CD4-positive, alpha-beta T cell (primary cell): ENCODE measurements around the gene COG5. TPM values are rescaled to one million over a fixed set of nuclear protein-coding genes. Genes with fewer than 3 reads are reported as not detected.

Experiments
- ATAC-seq: fragments of 200-7000 bp; cut with Tn5 transposase; one replicate; pipeline ENCODE4 v1.10.0; 2022; ENCODE audit warnings: mild to moderate bottlenecking; ENCODE audit not compliant: poor library complexity
- CTCF ChIA-PET: fragments of 350-600 bp; sonication (Branson Sonifier 250); formaldehyde crosslinking; loops from one replicate; lab custom pipeline; 2021; ENCODE audit warnings: antibody characterized with exemption, inconsistent platforms; lab: Charles Lee
- POLR2A ChIA-PET: fragments of 350-600 bp; sonication (Branson Sonifier 250); formaldehyde crosslinking; loops from one replicate; lab custom pipeline; 2021; ENCODE audit warnings: antibody characterized with exemption, inconsistent platforms; lab: Charles Lee
- DNase-seq, 14 experiments: peaks; one replicate each; pipeline ENCODE4 v3.0.0-alpha.2; 2013 to 2020; ENCODE audit warnings: mixed read lengths in 2 of 14
- H3K27ac ChIP-seq, 2 donors: one replicate each; pipeline versions ENCODE4 v1.5.1 to v1.7.0; 2013; ENCODE audit warnings: low read length in 2 of 2, low read depth in 1 of 2, mild to moderate bottlenecking in 1 of 2
- H3K27me3 ChIP-seq, 2 experiments: 1 replicate in 1 of 2; 2 replicates in 1 of 2; pipeline versions ENCODE4 v1.6.1 to v1.7.0; 2013; ENCODE audit warnings: low read length in 2 of 2, control low read depth in 1 of 2, mild to moderate bottlenecking in 1 of 2, moderate library complexity in 1 of 2; ENCODE audit not compliant: insufficient read depth in 2 of 2, control insufficient read depth in 1 of 2
- H3K36me3 ChIP-seq: one replicate; pipeline ENCODE4 v1.6.1; 2013; ENCODE audit warnings: low read length, control low read depth; ENCODE audit not compliant: insufficient read depth
- H3K4me1 ChIP-seq: one replicate; pipeline ENCODE4 v1.6.1; 2013; ENCODE audit warnings: low read length, control low read depth; ENCODE audit not compliant: insufficient read depth
- H3K4me3 ChIP-seq: one replicate; pipeline ENCODE4 v1.5.1; 2013; ENCODE audit warnings: mild to moderate bottlenecking, low read length, moderate library complexity
- H3K9me3 ChIP-seq, 2 experiments: 1 replicate in 1 of 2; 2 replicates in 1 of 2; pipeline versions ENCODE4 v1.6.1 to v1.7.0; 2013; ENCODE audit warnings: low read length in 2 of 2, mild to moderate bottlenecking in 2 of 2, control low read depth in 1 of 2, moderate library complexity in 1 of 2; ENCODE audit not compliant: control insufficient read depth in 1 of 2, insufficient read depth in 1 of 2
- H3K27ac Mint-ChIP-seq: one replicate; pipeline ENCODE4 v1.8.0; 2020; ENCODE audit warnings: mixed read lengths
- H3K27me3 Mint-ChIP-seq: one replicate; pipeline ENCODE4 v1.8.0; 2021; ENCODE audit warnings: mixed read lengths
- H3K36me3 Mint-ChIP-seq: one replicate; pipeline ENCODE4 v1.8.0; 2021; ENCODE audit warnings: low read depth, mixed read lengths
- H3K4me1 Mint-ChIP-seq: one replicate; pipeline ENCODE4 v1.8.0; 2021; ENCODE audit warnings: low read depth, mixed read lengths
- H3K4me3 Mint-ChIP-seq: one replicate; pipeline ENCODE4 v1.8.0; 2020; ENCODE audit warnings: mild to moderate bottlenecking, mixed read lengths
- H3K9me3 Mint-ChIP-seq: one replicate; pipeline ENCODE4 v1.8.0; 2020; ENCODE audit warnings: mixed read lengths
- CTCF ChIP-seq: fragments of 200-600 bp; IDR thresholded peaks from one replicate; pipeline ENCODE4 v1.8.0; 2022; ENCODE audit warnings: antibody characterized with exemption, mild to moderate bottlenecking
- intact Hi-C, 2 experiments: fragments of 100-400 bp; cut with DNase I in 1 of 2; cut with micrococcal nuclease in 1 of 2; formaldehyde crosslinking; loops; one replicate each; pipeline versions ENCODE4 v1.15.1 to v1.9.0; 2023 to 2025; cut with DNase I, micrococcal nuclease
- total RNA-seq, 174 experiments: library from RNA in 2 of 174; stranded (reverse) in 2 of 174; gene quantifications; one replicate each; pipeline ENCODE4 v1.2.3 and lab custom pipeline; 2021 to 2026

Gene COG5
- total RNA-seq, 2 experiments from 2014 or later, result 43.4 to 44.5 TPM

- DNase-seq (no peak), ATAC-seq (no peak)
- H3K36me3 Mint-ChIP-seq, result peaks cover 33% of the 10 kb centered on the region
- ChIA-PET CTCF (interaction anchor here (0.6 kb wide), 1 partner anchor 271 kb away, joined by 3 read pairs; no protein-coding TSS in a partner anchor), POLR2A (no interaction called here)
- no peaks in the 10 kb centered on the region for H3K27me3 Mint-ChIP-seq
- no peak for TF ChIP-seq CTCF
- H3K27me3 ChIP-seq, result no peaks in the 10 kb centered on the region
- no peak overlapping the region for H3K4me3 ChIP-seq
- no peaks in the 10 kb centered on the region for H3K9me3 Mint-ChIP-seq
- intact Hi-C loops, result no loop called here
- H3K36me3 ChIP-seq, result peaks cover 8% of the 10 kb centered on the region
- no peaks in the 10 kb centered on the region for H3K9me3 ChIP-seq
- no peaks in the 10 kb centered on the region for H3K4me1 ChIP-seq
- H3K4me3 Mint-ChIP-seq, result no peak overlapping the region
- H3K27ac Mint-ChIP-seq, result no peak overlapping the region
- H3K27ac ChIP-seq, result no peak overlapping the region
- H3K4me1 Mint-ChIP-seq, result no peaks in the 10 kb centered on the region
These were observed 29.3 kb upstream of the COG5 start for GRCh38 chr7:107593025-107593410.

GRCh38 chr7:107592361-107593024 is 28.8 kb upstream of the COG5 start:
- POLR2A ChIA-PET, result no interaction called here
- Mint-ChIP-seq H3K4me1 (no peaks in the 10 kb centered on the region), H3K27ac (no peak overlapping the region), H3K36me3 (peaks cover 33% of the 10 kb centered on the region), H3K27me3 (no peaks in the 10 kb centered on the region), H3K4me3 (no peak overlapping the region), H3K9me3 (no peaks in the 10 kb centered on the region)
- Histone ChIP-seq H3K4me3 (no peak overlapping the region), H3K9me3 (no peaks in the 10 kb centered on the region), H3K36me3 (peaks cover 8% of the 10 kb centered on the region), H3K27ac (no peak overlapping the region), H3K4me1 (no peaks in the 10 kb centered on the region), H3K27me3 (no peaks in the 10 kb centered on the region)
- intact Hi-C loops, result no loop called here
- DNase-seq (no peak), ATAC-seq (no peak)
- CTCF ChIA-PET, result interaction anchor here (0.6 kb wide), 1 partner anchor 272 kb away, joined by 3 read pairs; no protein-coding TSS in a partner anchor
- TF ChIP-seq CTCF, result no peak

GRCh38 chr7:107591421-107591820 is 27.7 kb upstream of the COG5 start:
- no peak for TF ChIP-seq CTCF
- H3K36me3 ChIP-seq, result peaks cover 8% of the 10 kb centered on the region
- ChIA-PET POLR2A (no interaction called here), CTCF (no interaction called here)
- no peaks in the 10 kb centered on the region for H3K9me3 Mint-ChIP-seq
- no peak overlapping the region for H3K27ac Mint-ChIP-seq
- H3K36me3 Mint-ChIP-seq, result peaks cover 23% of the 10 kb centered on the region
- intact Hi-C loops, result no loop called here
- H3K27me3 Mint-ChIP-seq, result no peaks in the 10 kb centered on the region
- no peak overlapping the region for H3K4me3 Mint-ChIP-seq
- H3K27me3 ChIP-seq, result no peaks in the 10 kb centered on the region
- H3K4me3 ChIP-seq, result no peak overlapping the region
- no peak overlapping the region for H3K27ac ChIP-seq
- DNase-seq, result no peak
- H3K9me3 ChIP-seq, result no peaks in the 10 kb centered on the region
- H3K4me1 Mint-ChIP-seq, result no peaks in the 10 kb centered on the region
- ATAC-seq, result no peak
- H3K4me1 ChIP-seq, result no peaks in the 10 kb centered on the region
